NB4 (cell line): ENCODE measurements around the gene SH3BGRL2.

ENCODE experiments used
- DNase-seq: peaks from one replicate; pipeline ENCODE4 v3.0.0; 2010; ENCODE audit warnings: low read depth
- H3K4me3 ChIP-seq: one replicate; pipeline ENCODE4 v1.5.1; 2011; ENCODE audit warnings: mild to moderate bottlenecking, low read depth, low read length, moderate library complexity
- MYC ChIP-seq: IDR thresholded peaks from 2 replicates; pipeline ENCODE4 v1.6.1; 2011; ENCODE audit warnings: low read depth, low read length
- POLR2A ChIP-seq: IDR thresholded peaks from 2 replicates; pipeline ENCODE4 v1.6.1; 2011; ENCODE audit warnings: mild to moderate bottlenecking; ENCODE audit not compliant: insufficient read length; ENCODE audit errors: extremely low read depth
- TF ChIP-seq, protein P1 (sequence below): IDR thresholded peaks from one replicate; pipeline ENCODE4 v1.5.1; 2012; ENCODE audit warnings: low read depth, low read length
- TF ChIP-seq, protein P2 (sequence below): IDR thresholded peaks from 2 replicates; pipeline ENCODE4 v1.6.1; 2011; ENCODE audit warnings: low read depth, low read length

The SH3BGRL2 gene

DNA sequence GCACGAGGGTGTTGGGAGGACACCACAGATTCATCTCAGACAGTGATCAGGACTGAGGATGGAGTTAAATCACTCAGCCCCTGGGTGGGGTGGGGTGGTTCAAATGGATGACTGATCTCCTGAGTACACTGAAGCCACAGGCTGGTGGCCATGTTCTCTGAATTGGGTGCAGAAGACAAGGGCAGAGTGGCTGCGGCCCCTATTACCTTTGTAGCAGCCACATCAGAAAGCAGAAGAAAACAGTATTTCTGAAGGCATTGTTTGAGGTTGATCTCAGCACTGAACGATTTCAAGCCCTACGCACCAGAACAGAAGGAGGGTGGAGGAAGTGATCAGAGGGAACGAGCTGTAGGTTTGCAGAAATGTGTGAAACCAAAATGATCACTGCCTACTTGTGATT, 71.6 kb downstream of the SH3BGRL2 start:
- no peak for DNase-seq
- TF ChIP-seq POLR2A, result no peak
- TF ChIP-seq, protein P1, sequence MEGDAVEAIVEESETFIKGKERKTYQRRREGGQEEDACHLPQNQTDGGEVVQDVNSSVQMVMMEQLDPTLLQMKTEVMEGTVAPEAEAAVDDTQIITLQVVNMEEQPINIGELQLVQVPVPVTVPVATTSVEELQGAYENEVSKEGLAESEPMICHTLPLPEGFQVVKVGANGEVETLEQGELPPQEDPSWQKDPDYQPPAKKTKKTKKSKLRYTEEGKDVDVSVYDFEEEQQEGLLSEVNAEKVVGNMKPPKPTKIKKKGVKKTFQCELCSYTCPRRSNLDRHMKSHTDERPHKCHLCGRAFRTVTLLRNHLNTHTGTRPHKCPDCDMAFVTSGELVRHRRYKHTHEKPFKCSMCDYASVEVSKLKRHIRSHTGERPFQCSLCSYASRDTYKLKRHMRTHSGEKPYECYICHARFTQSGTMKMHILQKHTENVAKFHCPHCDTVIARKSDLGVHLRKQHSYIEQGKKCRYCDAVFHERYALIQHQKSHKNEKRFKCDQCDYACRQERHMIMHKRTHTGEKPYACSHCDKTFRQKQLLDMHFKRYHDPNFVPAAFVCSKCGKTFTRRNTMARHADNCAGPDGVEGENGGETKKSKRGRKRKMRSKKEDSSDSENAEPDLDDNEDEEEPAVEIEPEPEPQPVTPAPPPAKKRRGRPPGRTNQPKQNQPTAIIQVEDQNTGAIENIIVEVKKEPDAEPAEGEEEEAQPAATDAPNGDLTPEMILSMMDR, result no peak
- no peak for TF ChIP-seq MYC
- TF ChIP-seq, protein P2, sequence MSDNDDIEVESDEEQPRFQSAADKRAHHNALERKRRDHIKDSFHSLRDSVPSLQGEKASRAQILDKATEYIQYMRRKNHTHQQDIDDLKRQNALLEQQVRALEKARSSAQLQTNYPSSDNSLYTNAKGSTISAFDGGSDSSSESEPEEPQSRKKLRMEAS, result no peak
- H3K4me3 ChIP-seq, result no peak overlapping the region

DNA sequence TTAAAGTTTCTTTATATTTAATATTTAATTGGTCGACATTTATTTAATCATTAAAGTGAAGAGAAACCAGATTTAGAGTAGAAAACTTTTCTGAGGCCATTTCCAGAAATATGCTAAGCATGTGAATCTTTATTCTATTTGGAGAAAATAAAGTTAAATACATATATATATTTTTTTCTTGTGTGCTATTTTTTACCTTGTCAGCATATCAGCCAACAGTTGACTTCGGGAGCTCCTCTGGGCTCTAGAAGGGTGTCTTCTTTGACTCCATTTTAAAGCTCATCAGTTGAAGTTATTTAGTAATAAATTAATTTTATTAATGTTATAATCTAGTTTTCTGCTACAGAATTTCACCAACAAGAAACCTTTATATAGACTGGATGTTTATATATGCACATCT, 73.1 kb downstream of the SH3BGRL2 start:
- H3K4me3 ChIP-seq, result no peak overlapping the region
- DNase-seq, result no peak
- TF ChIP-seq, protein P1, result no peak
- no peak for TF ChIP-seq POLR2A
- TF ChIP-seq, protein P2, result no peak
- TF ChIP-seq MYC, result no peak

DNA sequence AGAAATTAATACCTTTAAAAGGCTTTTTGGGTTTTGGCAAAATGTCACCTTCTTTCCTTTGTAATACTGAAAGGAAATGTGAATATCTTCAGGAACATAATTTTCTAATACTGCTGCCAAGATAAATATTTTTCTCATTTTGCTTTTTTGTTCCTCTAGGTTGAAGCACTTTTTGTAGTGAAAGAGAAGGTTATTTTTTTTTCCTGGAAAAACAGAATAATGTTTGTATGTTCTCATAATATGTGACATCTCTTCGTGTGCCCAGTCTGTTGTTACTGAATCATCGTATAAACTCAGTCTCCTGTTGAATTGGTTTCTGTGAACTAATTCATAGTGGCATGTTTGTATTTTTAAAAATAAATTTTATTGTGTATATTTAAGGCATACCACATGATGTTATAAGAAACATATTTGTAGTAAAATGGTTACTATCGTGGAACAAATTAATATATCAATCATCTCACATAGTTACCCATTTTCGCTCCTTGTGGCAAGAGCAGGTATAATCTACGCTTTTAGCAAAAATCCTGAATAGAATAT, 74.4 kb downstream of the SH3BGRL2 start:
- TF ChIP-seq POLR2A, result no peak
- no peak for TF ChIP-seq MYC
- TF ChIP-seq, protein P2, result no peak
- TF ChIP-seq, protein P1, result no peak
- DNase-seq, result no peak
- no peak overlapping the region for H3K4me3 ChIP-seq

DNA sequence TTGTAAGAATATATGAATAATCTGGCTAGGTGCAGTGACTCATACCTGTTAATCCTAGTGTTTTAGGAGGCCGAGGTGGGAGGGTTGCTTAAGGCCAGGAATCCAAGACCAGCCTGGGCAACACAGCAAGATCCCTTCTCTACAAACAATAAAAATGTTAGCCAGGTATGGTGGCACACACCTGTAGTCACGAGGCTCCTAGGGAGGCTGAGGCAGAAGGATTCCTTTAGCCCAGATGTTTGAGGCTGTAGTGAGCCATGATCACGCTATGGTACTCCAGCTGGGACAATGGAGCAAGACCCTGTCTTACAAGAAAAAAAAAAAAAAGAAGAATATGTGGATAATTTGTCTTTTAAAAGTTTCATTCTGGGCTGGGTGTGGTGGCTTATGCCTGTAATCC, 75.4 kb downstream of the SH3BGRL2 start:
- TF ChIP-seq MYC, result no peak
- no peak for TF ChIP-seq POLR2A
- TF ChIP-seq, protein P1, result no peak
- TF ChIP-seq, protein P2, result no peak
- DNase-seq, result no peak
- no peak overlapping the region for H3K4me3 ChIP-seq

DNA sequence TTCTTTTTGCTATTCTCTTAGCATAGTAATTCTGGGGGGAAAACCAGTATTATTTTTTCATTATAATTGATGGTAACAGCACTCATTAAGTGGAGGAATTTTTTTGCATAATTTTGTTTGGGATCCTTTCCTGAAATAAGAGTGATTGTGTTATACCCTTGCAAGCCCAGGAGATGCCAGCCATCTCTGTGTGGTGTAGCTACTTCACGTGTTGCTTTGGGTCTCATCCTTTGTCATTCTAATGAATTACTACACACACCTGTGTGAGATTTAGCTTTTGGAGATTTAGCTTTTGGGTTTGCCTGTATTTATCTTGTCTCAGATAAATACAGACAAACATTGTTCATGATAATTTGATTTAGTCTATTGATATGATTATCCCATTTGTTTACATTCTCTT, 76.5 kb downstream of the SH3BGRL2 start:
- no peak overlapping the region for H3K4me3 ChIP-seq
- no peak for DNase-seq
- TF ChIP-seq POLR2A (no peak), MYC (no peak)

DNA sequence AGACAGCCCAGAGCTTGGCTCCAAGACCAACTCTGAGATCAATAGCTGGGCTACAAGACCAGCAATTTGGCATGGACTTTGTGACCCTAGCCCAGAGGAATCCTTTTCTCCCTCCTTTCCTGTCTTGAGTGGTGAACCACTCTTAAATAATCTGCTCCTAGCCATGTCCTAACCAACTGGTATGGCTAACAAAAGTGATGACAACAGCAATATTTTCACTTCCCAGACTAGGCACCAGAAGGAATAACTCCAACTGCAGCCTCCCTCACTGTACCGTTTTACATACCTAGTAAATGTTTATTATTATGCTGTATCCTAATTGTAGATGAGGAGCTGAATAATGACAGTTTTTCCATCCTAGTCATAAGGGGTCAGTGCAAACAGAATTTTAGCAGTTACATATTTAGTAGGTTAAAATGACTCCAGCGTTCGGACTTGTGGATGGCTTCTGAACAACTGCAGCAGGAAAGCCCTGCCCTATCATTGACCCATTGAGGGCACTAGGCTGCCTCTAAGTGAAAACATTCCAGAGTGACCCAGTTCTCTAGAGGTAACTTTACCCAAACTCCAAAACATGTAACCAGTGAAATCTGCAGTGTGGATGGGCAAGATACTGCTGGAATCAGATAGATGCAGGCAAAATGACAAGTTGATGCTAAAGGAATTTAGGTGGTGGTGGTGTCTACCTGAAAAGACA, 77.1 kb downstream of the SH3BGRL2 start:
- TF ChIP-seq, protein P2, result no peak
- TF ChIP-seq, protein P1, result no peak
- TF ChIP-seq MYC (no peak), POLR2A (no peak)
- H3K4me3 ChIP-seq, result no peak overlapping the region
- no peak for DNase-seq
